GM10847 (cell line): ENCODE data around the gene MYLK.

ENCODE experiments used
- POLR2A ChIP-seq: IDR thresholded peaks from 2 replicates; pipeline ENCODE4 v1.6.1; 2011; ENCODE audit not compliant: insufficient read length; ENCODE audit errors: extremely low read depth

Gene MYLK

DNA sequence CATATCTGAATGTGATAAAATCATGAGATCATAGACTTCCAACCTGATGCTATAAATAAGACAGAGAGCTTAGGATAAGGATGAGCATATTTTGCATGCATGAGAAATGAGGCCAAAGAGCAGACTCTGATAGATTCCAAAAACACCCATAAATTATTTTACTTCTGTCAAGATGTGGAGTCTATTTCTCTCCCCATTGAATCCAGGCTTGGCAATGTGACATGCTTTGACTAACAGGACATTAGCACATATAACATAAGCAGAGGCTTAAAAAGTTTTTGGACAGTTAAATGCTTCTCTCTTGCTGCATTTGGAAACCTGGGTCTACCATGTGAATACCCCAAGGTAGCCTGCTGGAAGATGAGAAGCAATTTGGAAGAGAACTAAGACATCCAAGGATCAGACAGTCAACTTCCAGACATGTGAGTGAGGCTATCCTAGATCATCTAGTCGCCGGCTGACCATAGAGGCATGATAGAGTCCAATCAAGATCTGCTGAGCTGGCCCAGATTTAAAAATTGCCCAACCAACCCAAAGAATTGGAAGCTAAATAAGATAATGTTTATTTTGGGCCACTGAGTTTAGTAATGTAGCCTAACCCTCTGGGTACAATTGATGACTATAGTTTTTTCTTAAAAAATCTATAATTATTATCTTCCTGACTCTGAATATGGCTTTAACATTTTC, 30.3 kb downstream of the MYLK start:
- TF ChIP-seq POLR2A: no peak

DNA sequence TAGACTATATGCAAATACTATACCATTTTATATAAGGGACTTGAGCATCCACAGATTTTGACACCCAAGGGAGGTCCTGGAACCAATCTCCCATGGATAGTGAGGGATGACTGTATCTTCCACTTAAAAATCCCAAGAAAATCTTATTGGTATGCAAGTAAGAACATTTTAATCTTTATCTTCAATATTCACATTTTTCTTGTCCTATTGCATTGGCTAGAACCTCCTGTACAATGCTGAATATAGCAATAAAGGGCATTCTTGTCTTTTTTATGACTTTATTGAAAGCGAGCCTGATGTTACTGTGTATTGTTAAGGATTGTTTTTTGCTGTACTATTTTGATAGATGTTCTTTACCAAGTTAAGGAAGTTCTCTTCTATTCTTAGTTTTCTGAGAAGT, 36.9 kb downstream of the MYLK start:
- TF ChIP-seq POLR2A: no peak

DNA sequence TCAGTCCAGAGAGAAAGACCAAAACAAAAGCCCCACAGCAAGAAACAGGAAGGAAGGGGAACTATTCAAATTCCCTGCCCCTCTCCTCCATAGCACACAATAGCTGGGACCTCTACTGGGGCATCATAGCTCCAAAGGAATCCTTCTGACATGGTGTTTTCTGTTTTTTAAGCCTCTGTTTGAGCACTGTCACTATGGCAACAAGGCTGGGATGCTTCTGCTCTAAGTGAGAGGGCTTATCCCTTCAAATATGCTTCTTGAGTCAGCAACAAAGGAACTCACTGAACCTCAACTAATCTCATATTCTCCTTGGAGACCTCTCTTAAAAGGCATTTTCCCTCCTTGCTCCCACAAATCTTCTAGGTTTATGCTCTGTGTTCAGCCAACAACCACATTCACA, 40.5 kb downstream of the MYLK start:
- no peak for TF ChIP-seq POLR2A

- TF ChIP-seq POLR2A: no peak
Observed at GRCh38 chr3:123842711-123843110, 41.4 kb downstream of the MYLK start.

GRCh38 chr3:123841476-123842238, 42.5 kb downstream of the MYLK start:
- no peak for TF ChIP-seq POLR2A

GRCh38 chr3:123840961-123841360, 43.2 kb downstream of the MYLK start:
- no peak for TF ChIP-seq POLR2A

GRCh38 chr3:123837858-123838257, 46.3 kb downstream of the MYLK start:
- no peak for TF ChIP-seq POLR2A

DNA sequence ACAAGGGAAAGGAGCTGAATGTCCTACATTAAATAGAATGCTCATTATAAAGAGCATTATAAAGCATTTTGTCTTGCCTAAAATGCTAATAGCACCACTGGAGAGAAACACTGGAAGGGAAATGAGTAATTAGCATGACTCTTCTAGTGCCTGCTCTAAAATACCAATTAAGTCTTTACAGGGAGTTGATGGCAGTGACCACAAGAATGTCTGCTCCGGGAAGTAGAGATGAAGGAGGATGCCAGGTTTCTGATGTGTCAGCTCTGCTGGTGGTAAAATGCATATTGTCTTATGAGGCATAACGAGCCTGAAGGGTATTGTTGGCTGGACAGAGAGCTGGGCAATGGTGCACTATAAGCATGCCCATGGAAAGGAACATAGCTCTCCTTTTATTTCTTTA, 49.5 kb downstream of the MYLK start:
- TF ChIP-seq POLR2A: no peak

- no peak for TF ChIP-seq POLR2A
Observed at GRCh38 chr3:123833398-123833785, 50.7 kb downstream of the MYLK start.

DNA sequence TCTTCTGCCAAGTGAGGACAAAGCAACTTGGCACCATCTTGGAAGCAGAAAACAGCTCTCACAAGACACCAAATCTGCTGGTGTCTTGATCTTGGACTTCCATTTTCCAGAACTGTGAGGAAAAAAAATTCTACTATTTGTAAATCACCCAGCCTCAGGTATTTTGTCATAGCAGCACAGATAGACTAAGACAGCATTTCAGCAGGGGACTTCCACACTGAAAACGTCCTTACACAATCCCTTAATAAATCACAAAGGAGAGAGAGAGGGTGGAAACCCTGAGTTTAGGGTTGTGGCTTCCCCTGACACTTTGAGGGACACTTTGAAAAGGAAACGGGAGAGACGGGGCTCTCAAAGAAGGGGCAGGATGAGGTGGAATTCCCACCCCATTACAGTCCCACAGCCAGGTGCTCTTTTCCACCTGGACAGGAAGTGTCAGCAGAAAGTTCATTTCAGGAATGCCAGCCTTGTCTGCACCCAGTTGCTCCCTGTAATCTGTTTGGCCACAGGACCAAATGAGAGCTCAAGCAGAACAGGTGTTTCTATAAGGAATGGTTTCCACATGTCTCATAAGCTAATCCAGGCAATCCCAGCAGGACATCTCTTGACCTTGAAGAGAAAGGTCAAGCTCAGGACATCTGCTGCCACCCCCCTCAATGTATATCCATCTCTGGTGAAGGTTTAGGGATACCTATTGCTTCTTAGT, 51.3 kb downstream of the MYLK start:
- TF ChIP-seq POLR2A: no peak

DNA sequence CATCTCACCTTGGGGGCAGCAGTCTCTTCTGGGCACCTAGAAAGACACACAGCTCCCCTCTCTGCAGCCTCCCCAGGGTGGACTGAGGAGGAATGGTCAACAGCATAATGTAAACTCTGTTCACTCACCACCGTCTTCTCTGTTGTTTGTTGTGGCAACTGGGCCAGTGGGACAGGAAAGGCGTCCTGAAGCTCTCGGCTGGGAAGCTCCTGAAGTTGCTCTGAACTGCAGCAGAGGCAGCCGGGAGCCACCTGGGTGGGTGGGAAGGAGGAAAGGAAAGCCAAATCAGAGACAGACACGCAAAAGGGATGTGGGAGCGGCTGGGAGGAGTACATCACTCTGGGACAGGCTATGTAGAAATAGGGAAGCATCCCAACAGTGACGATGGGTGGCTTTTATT, 52.7 kb downstream of the MYLK start:
- TF ChIP-seq POLR2A: no peak

DNA sequence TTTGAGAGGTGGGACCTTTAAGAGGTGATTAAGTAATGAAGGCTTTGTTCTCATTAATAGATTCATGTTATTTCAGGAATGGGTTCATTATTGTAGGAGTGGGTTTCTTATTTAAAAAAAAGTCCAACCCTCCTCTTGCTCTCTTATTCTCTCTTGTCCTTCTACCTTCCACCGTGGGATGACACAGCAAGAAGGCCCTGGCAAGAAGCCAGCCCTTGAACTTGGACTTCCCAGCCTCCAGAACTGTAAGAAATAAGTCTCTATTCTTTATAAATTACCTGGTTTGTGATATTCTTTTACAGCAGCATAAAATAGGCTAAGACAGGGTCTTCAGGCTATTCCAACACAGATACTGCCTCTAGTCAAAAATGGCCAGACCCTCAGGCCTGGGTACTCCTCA, 62.2 kb downstream of the MYLK start:
- no peak for TF ChIP-seq POLR2A

GRCh38 chr3:123819949-123820348, 64.2 kb downstream of the MYLK start:
- TF ChIP-seq POLR2A: no peak

DNA sequence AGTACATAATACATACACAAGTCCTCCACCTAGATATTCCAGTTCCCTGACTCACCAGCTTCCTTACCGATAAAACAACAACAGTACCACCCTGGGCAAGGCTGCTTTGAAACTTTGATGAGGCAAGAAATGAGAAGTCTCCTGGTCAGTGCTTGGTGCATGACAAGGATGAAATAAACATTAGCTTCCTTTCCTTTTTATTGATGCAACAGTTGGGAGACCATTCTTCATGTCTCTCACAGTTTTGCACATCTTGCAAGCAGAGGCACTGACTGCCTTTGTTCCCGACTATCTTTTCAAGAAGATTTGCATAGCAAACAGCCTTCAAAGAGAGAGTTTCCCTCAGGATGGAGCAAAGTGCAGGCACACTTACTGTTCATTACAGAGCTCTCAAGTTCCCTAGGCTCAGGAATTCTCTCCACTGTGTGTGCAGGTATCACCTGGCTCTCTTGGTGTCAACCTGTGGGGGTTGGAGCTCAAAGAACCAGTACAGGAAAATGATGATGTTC, 65.2 kb downstream of the MYLK start:
- no peak for TF ChIP-seq POLR2A

DNA sequence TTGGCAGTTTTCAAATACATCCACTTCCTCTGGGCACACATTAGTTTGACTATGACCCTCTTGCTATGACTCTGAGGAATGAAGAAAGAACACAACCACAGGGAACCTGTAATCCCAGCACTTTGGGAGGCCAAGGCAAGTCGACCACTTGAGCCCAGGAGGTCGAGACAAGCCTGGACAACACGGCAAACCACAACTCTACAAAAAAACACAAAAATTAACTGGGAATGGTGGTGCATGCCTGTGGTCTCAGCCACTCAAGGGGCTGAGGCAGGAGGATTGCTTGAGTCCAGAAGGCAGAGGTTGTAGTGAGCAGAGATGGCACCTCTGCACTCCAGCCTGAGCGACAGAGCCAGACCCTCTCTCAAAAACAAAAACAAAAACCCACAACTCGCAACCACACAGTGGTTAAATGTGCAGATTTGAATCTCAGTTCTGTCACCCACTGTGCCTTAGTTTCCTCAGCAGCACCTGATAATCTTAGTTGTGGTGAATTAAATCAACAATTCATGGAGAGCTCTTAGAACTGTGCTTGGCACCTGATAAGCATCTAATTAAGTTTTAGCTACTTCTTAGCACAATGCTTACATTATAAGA, 65.7 kb downstream of the MYLK start:
- no peak for TF ChIP-seq POLR2A

GRCh38 chr3:123817413-123817812, 66.7 kb downstream of the MYLK start:
- no peak for TF ChIP-seq POLR2A
